UCSD-AML1 (cell line): Measurements from ENCODE around the gene FXN.

Experiments
- DNase-seq: peaks from one replicate; lab custom pipeline; 2025; ENCODE audit not compliant: unreplicated experiment; lab: John Stamatoyannopoulos, UW

The FXN gene

GRCh38 chr9:69137311-69137710, 101.8 kb downstream of the FXN start:
- no peak for DNase-seq

- DNase-seq, result no peak
Measured at GRCh38 chr9:69139596-69139995, 104.0 kb downstream of the FXN start.

GRCh38 chr9:69140123-69140735, 104.7 kb downstream of the FXN start:
- DNase-seq, result no peak

- DNase-seq, result no peak
Measured at GRCh38 chr9:69141851-69142250, 106.3 kb downstream of the FXN start.

- no peak for DNase-seq
Measured at GRCh38 chr9:69143291-69143690, 107.7 kb downstream of the FXN start.

- DNase-seq, result no peak
Measured at GRCh38 chr9:69145144-69145715, 109.7 kb downstream of the FXN start.

- no peak for DNase-seq
Measured at GRCh38 chr9:69147041-69147834, 111.7 kb downstream of the FXN start.

GRCh38 chr9:69149321-69149807, 113.8 kb downstream of the FXN start:
- DNase-seq, result peak; percentile 37
